Measurements from ENCODE around the gene PRPF38A. TPM values are rescaled to one million over a fixed set of nuclear protein-coding genes. Genes with fewer than 3 reads are reported as not detected.

PRPF38A gene
- total and polyA plus RNA-seq, 4 experiments from 2014 or later, result 27.5 to 70.4 (median 57.7) TPM

DNA sequence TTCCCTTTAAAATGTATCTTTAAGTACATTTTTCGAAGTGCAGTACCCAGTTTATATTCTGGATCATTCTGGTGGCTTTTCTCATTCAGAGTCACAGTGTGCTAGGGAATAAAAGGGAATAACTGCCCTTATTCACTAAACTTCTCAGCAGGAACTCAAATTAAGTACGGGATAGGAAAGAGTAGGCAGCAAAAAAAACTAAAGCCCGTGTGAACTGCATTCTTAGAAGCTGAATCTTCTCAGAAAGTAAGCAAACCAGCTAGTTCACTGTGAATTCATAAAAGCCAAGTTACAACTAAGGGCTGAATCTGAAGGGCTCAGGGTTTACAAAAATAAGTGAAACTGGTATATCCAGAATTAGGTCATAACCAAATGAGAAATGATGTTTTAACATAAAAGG is 22.0 kb downstream of the PRPF38A start:
- no peak for DNase-seq
- Mint-ChIP-seq H3K27me3 (no peaks in the 10 kb centered on the region), H3K4me1 (peaks cover 34 to 42% (median 38%) of the 10 kb centered on the region in 4 donors), H3K36me3 (peaks cover 23 to 30% of the 10 kb centered on the region in 2 donors), H3K9me3 (no peaks in the 10 kb centered on the region), H3K27ac (peak overlapping the region; percentile 26 to 99 (median 93)), H3K4me3 (peak overlapping the region in 3 of 8 donors; percentile 1 to 13 (median 2))
- Histone ChIP-seq H3K9me3 (ENCODE audit: control insufficient read depth in 1 of 2, low read length in 2 of 2) (no peaks in the 10 kb centered on the region), H3K4me1 (ENCODE audit: insufficient read depth, low read length) (peaks cover 48% of the 10 kb centered on the region), H3K27me3 (ENCODE audit: insufficient read depth, low read length) (no peaks in the 10 kb centered on the region), H3K36me3 (ENCODE audit: insufficient read depth, low read length) (peaks cover 5% of the 10 kb centered on the region), H3K27ac (ENCODE audit: low read depth, low read length) (no peak overlapping the region), H3K4me3 (ENCODE audit: low read length in 2 of 2) (no peak overlapping the region)
- CTCF ChIA-PET (ENCODE audit: partially characterized antibody), result interaction anchor here (0.6 to 1.9 kb wide), 3 partner anchors 9 to 260 kb away, joined by 3 to 4 read pairs (median 3); no protein-coding TSS in a partner anchor
- POLR2A ChIA-PET (ENCODE audit: partially characterized antibody), result interaction anchor here (1.3 to 1.8 kb wide), 2 partner anchors 9 to 61 kb away, joined by 4 read pairs; partner anchors contain the start of gene CC2D1B
- intact Hi-C loops (cut with micrococcal nuclease), result no loop called here

DNA sequence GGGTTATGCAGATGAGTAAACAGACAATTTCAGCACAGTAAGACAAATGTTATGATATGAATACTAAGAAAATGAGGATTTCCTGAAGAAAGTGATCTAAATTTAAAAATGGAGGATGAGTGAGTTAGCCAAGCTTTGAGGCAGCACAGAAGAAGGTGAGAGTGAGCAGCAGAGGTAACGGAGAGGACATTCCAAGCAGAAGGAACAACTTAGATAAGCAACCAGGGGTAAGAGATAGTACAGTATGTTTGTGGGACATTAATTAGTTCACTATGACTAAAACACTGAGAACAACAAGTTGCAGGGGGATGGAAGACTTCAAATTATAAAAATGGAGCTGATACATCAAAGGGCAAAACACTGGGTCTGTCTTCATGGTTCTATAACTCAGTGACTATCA is 22.8 kb downstream of the PRPF38A start:
- Histone ChIP-seq H3K4me3 (ENCODE audit: low read length in 2 of 2) (no peak overlapping the region), H3K36me3 (ENCODE audit: insufficient read depth, low read length) (no peaks in the 10 kb centered on the region), H3K9me3 (ENCODE audit: control insufficient read depth in 1 of 2, low read length in 2 of 2) (no peaks in the 10 kb centered on the region), H3K27me3 (ENCODE audit: insufficient read depth, low read length) (no peaks in the 10 kb centered on the region), H3K27ac (ENCODE audit: low read depth, low read length) (no peak overlapping the region), H3K4me1 (ENCODE audit: insufficient read depth, low read length) (peaks cover 44% of the 10 kb centered on the region)
- intact Hi-C loops (cut with micrococcal nuclease), result no loop called here
- H3K4me3 Mint-ChIP-seq, result no peak overlapping the region
- CTCF ChIA-PET (ENCODE audit: partially characterized antibody), result interaction anchor here (1.9 kb wide), 1 partner anchor 8 kb away, joined by 4 read pairs; no protein-coding TSS in a partner anchor
- H3K27ac Mint-ChIP-seq, result peak overlapping the region in 5 of 7 donors; percentile 25 to 90 (median 64)
- peaks cover 33 to 42% (median 36%) of the 10 kb centered on the region in 4 donors for H3K4me1 Mint-ChIP-seq
- no peak for DNase-seq
- POLR2A ChIA-PET (ENCODE audit: partially characterized antibody), result interaction anchor here (1.3 kb wide), 1 partner anchor 8 kb away, joined by 4 read pairs; no protein-coding TSS in a partner anchor
- H3K9me3 Mint-ChIP-seq, result no peaks in the 10 kb centered on the region
- no peaks in the 10 kb centered on the region for H3K27me3 Mint-ChIP-seq
- H3K36me3 Mint-ChIP-seq, result peaks cover 31 to 37% of the 10 kb centered on the region in 2 donors

DNA sequence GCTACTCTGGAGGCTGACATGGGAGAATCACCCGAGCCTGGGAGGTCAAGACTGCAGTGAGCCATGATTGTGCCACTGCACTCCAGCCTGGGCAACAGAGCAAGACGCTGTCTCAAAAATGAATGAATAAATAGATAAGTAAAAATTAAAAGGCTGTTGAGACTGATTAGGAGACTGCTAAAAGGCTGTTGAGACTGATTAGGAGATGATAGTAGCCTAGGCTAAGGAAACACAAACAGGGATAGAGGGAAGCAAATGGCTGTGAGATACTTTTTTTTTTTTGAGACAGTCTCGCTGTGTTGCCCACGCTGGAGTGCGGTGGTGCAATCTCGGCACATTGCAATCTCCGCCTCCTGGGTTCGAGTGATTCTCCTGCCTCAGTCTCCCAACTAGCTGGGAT is 28.4 kb downstream of the PRPF38A start:
- peak overlapping the region in 4 of 7 donors; percentile 19 to 66 (median 48) for H3K27ac Mint-ChIP-seq
- H3K4me1 ChIP-seq (ENCODE audit: insufficient read depth, low read length), result no peaks in the 10 kb centered on the region
- no peak overlapping the region for H3K4me3 Mint-ChIP-seq
- H3K9me3 Mint-ChIP-seq, result peaks cover 0 to 1% (median 0%) of the 10 kb centered on the region in 8 donors
- H3K4me3 ChIP-seq (ENCODE audit: low read length in 2 of 2), result no peak overlapping the region
- no peak overlapping the region for H3K27ac ChIP-seq (ENCODE audit: low read depth, low read length)
- H3K27me3 Mint-ChIP-seq, result no peaks in the 10 kb centered on the region
- H3K4me1 Mint-ChIP-seq, result peaks cover 0 to 3% (median 0%) of the 10 kb centered on the region in 4 donors
- H3K27me3 ChIP-seq (ENCODE audit: insufficient read depth, low read length), result no peaks in the 10 kb centered on the region
- no peaks in the 10 kb centered on the region for H3K9me3 ChIP-seq (ENCODE audit: control insufficient read depth in 1 of 2, low read length in 2 of 2)
- H3K36me3 ChIP-seq (ENCODE audit: insufficient read depth, low read length), result peaks cover 6% of the 10 kb centered on the region
- POLR2A ChIA-PET (ENCODE audit: partially characterized antibody), result interaction anchor here (1.2 to 1.5 kb wide), 2 partner anchors 9 to 29 kb away, joined by 4 to 5 read pairs; partner anchors contain the start of genes ORC1 and PRPF38A
- CTCF ChIA-PET (ENCODE audit: partially characterized antibody), result no interaction called here
- intact Hi-C loops (cut with micrococcal nuclease), result no loop called here
- H3K36me3 Mint-ChIP-seq, result peaks cover 48 to 62% of the 10 kb centered on the region in 2 donors
- no peak for DNase-seq

DNA sequence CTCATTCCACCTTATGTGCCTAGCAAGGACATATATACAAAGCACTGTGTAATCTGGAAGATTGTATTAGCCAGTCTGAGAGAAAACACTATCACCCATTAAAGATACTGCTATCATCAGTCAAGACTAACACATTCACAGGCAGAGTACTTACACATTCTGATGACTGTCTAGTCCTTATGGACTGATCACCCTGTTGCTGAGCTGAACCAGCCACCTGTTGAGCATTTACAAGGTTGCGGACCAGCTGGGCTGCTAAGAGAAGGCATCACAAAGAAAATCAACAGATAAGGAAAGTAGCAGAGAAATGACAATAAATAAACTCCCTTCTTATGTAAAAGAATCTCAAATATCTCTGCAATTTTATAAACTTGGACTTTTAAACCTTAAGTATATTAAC is 30.8 kb downstream of the PRPF38A start:
- peaks cover 21% of the 10 kb centered on the region for H3K36me3 ChIP-seq (ENCODE audit: insufficient read depth, low read length)
- Mint-ChIP-seq H3K36me3 (peaks cover 50 to 72% of the 10 kb centered on the region in 2 donors), H3K9me3 (peaks cover 0 to 1% (median 0%) of the 10 kb centered on the region in 8 donors), H3K27ac (peak overlapping the region in 3 of 7 donors; percentile 27 to 57 (median 41)), H3K27me3 (no peaks in the 10 kb centered on the region), H3K4me3 (no peak overlapping the region), H3K4me1 (peaks cover 0 to 1% (median 0%) of the 10 kb centered on the region in 4 donors)
- intact Hi-C loops (cut with micrococcal nuclease), result no loop called here
- ChIA-PET POLR2A (ENCODE audit: partially characterized antibody) (interaction anchor here (1.3 to 2.2 kb wide), 2 partner anchors 9 to 11 kb away, joined by 4 to 14 read pairs; no protein-coding TSS in a partner anchor), CTCF (ENCODE audit: partially characterized antibody) (interaction anchor here (0.9 to 1.7 kb wide), 2 partner anchors 9 to 11 kb away, joined by 3 to 4 read pairs; no protein-coding TSS in a partner anchor)
- H3K4me1 ChIP-seq (ENCODE audit: insufficient read depth, low read length), result no peaks in the 10 kb centered on the region
- no peak overlapping the region for H3K27ac ChIP-seq (ENCODE audit: low read depth, low read length)
- no peaks in the 10 kb centered on the region for H3K9me3 ChIP-seq (ENCODE audit: control insufficient read depth in 1 of 2, low read length in 2 of 2)
- H3K4me3 ChIP-seq (ENCODE audit: low read length in 2 of 2), result no peak overlapping the region
- H3K27me3 ChIP-seq (ENCODE audit: insufficient read depth, low read length), result no peaks in the 10 kb centered on the region
- no peak for DNase-seq

GRCh38 chr1:52435650-52436049 is 31.2 kb downstream of the PRPF38A start:
- H3K27ac ChIP-seq (ENCODE audit: low read depth, low read length), result no peak overlapping the region
- peak overlapping the region in 4 of 7 donors; percentile 10 to 69 (median 49) for H3K27ac Mint-ChIP-seq
- H3K9me3 ChIP-seq (ENCODE audit: control insufficient read depth in 1 of 2, low read length in 2 of 2), result no peaks in the 10 kb centered on the region
- H3K9me3 Mint-ChIP-seq, result peaks cover 0 to 1% (median 0%) of the 10 kb centered on the region in 8 donors
- H3K4me3 ChIP-seq (ENCODE audit: low read length in 2 of 2), result no peak overlapping the region
- H3K4me3 Mint-ChIP-seq, result no peak overlapping the region
- DNase-seq, result no peak
- no peaks in the 10 kb centered on the region for H3K4me1 ChIP-seq (ENCODE audit: insufficient read depth, low read length)
- peaks cover 21% of the 10 kb centered on the region for H3K36me3 ChIP-seq (ENCODE audit: insufficient read depth, low read length)
- ChIA-PET CTCF (ENCODE audit: partially characterized antibody) (interaction anchor here (1.7 kb wide), 1 partner anchor 9 kb away, joined by 4 read pairs; no protein-coding TSS in a partner anchor), POLR2A (ENCODE audit: partially characterized antibody) (interaction anchor here (1.3 to 2.2 kb wide), 2 partner anchors 9 to 11 kb away, joined by 4 to 14 read pairs; no protein-coding TSS in a partner anchor)
- intact Hi-C loops (cut with micrococcal nuclease), result no loop called here
- H3K36me3 Mint-ChIP-seq, result peaks cover 48 to 73% of the 10 kb centered on the region in 2 donors
- peaks cover 0 to 1% (median 0%) of the 10 kb centered on the region in 4 donors for H3K4me1 Mint-ChIP-seq
- no peaks in the 10 kb centered on the region for H3K27me3 Mint-ChIP-seq
- H3K27me3 ChIP-seq (ENCODE audit: insufficient read depth, low read length), result no peaks in the 10 kb centered on the region

- intact Hi-C loops (cut with micrococcal nuclease), result no loop called here
- H3K27ac ChIP-seq (ENCODE audit: low read depth, low read length), result no peak overlapping the region
- no peak overlapping the region for H3K27ac Mint-ChIP-seq
- no peaks in the 10 kb centered on the region for H3K9me3 ChIP-seq (ENCODE audit: control insufficient read depth in 1 of 2, low read length in 2 of 2)
- H3K4me1 Mint-ChIP-seq, result peaks cover 0 to 3% (median 0%) of the 10 kb centered on the region in 4 donors
- no peak overlapping the region for H3K4me3 Mint-ChIP-seq
- no peak for DNase-seq
- ChIA-PET CTCF (ENCODE audit: partially characterized antibody) (no interaction called here), POLR2A (ENCODE audit: partially characterized antibody) (no interaction called here)
- no peaks in the 10 kb centered on the region for H3K27me3 Mint-ChIP-seq
- H3K4me3 ChIP-seq (ENCODE audit: low read length in 2 of 2), result no peak overlapping the region
- H3K36me3 ChIP-seq (ENCODE audit: insufficient read depth, low read length), result peaks cover 25% of the 10 kb centered on the region
- peaks cover 0 to 1% (median 0%) of the 10 kb centered on the region in 8 donors for H3K9me3 Mint-ChIP-seq
- no peaks in the 10 kb centered on the region for H3K4me1 ChIP-seq (ENCODE audit: insufficient read depth, low read length)
- H3K27me3 ChIP-seq (ENCODE audit: insufficient read depth, low read length), result no peaks in the 10 kb centered on the region
- H3K36me3 Mint-ChIP-seq, result peaks cover 45 to 68% of the 10 kb centered on the region in 2 donors
Observed at GRCh38 chr1:52436817-52437216, 32.4 kb downstream of the PRPF38A start.

DNA sequence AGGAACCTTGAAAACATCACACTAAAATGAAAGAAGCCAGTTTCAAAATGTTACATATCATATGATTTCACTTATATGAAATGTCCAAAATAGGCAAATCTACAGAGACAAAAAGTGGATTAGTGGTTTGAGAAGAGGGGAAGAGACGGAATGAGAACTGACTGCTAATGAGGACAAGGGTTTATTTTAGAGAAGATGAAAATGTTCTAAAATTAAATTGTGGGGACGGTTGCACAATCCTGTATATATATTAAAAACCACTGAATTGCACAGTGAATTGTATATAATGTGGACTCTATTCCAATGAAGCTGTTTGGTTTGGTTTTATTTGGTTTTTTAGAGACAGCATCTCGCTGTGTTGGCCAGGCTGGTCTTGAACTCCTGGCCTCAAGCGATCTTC is 35.6 kb downstream of the PRPF38A start:
- peaks cover 0 to 3% (median 0%) of the 10 kb centered on the region in 4 donors for H3K4me1 Mint-ChIP-seq
- no peak overlapping the region for H3K4me3 Mint-ChIP-seq
- Histone ChIP-seq H3K36me3 (ENCODE audit: insufficient read depth, low read length) (peaks cover 28% of the 10 kb centered on the region), H3K4me3 (ENCODE audit: low read length in 2 of 2) (no peak overlapping the region), H3K27ac (ENCODE audit: low read depth, low read length) (no peak overlapping the region), H3K9me3 (ENCODE audit: control insufficient read depth in 1 of 2, low read length in 2 of 2) (no peaks in the 10 kb centered on the region), H3K4me1 (ENCODE audit: insufficient read depth, low read length) (no peaks in the 10 kb centered on the region), H3K27me3 (ENCODE audit: insufficient read depth, low read length) (no peaks in the 10 kb centered on the region)
- DNase-seq, result no peak
- ChIA-PET CTCF (ENCODE audit: partially characterized antibody) (no interaction called here), POLR2A (ENCODE audit: partially characterized antibody) (interaction anchor here (0.7 to 1.3 kb wide), 2 partner anchors 16 to 36 kb away, joined by 4 read pairs; partner anchors contain the start of genes ORC1 and PRPF38A)
- peaks cover 37 to 59% of the 10 kb centered on the region in 2 donors for H3K36me3 Mint-ChIP-seq
- intact Hi-C loops (cut with micrococcal nuclease), result no loop called here
- peak overlapping the region in 4 of 7 donors; percentile 37 to 69 (median 40) for H3K27ac Mint-ChIP-seq
- no peaks in the 10 kb centered on the region for H3K27me3 Mint-ChIP-seq
- H3K9me3 Mint-ChIP-seq, result no peaks in the 10 kb centered on the region
